Naive thymus-derived CD4-positive, alpha-beta T cell (primary cell): Measurements from ENCODE around the gene SHISA8. TPM values are rescaled to one million over a fixed set of nuclear protein-coding genes. Genes with fewer than 3 reads are reported as not detected.

Experiments
- ATAC-seq: fragments of 150-1000 bp; cut with Tn5 transposase; 2 replicates; pipeline ENCODE4 v1.10.0; 2021; ENCODE audit warnings: mild to moderate bottlenecking, moderate library complexity
- CTCF ChIA-PET: fragments of 350-600 bp; sonication (Branson Sonifier 250); formaldehyde crosslinking; loops from one replicate; lab custom pipeline; 2021; ENCODE audit warnings: antibody characterized with exemption; lab: Charles Lee
- POLR2A ChIA-PET: fragments of 350-600 bp; sonication (Branson Sonifier 250); formaldehyde crosslinking; loops from one replicate; lab custom pipeline; 2021; ENCODE audit warnings: antibody characterized with exemption, inconsistent platforms; lab: Charles Lee
- DNase-seq, 9 donors: peaks; one replicate each; pipeline versions ENCODE4 v3.0.0 to v3.0.0-alpha.2; 2020 to 2022; ENCODE audit warnings: mixed read lengths in 1 of 9
- H3K27ac ChIP-seq: one replicate; pipeline ENCODE4 v1.7.0; 2013; ENCODE audit warnings: mild to moderate bottlenecking, low read depth, low read length, moderate library complexity
- H3K27me3 ChIP-seq, 2 donors: one replicate each; pipeline ENCODE4 v1.7.0; 2013; ENCODE audit warnings: low read length in 2 of 2, mild to moderate bottlenecking in 2 of 2, moderate library complexity in 2 of 2; ENCODE audit not compliant: control insufficient read depth in 2 of 2, insufficient read depth in 2 of 2
- H3K36me3 ChIP-seq, 3 experiments: 1 replicate in 2 of 3; 2 replicates in 1 of 3; pipeline ENCODE4 v1.7.0; 2013; ENCODE audit warnings: low read length in 3 of 3, mild to moderate bottlenecking in 3 of 3, moderate library complexity in 1 of 3; ENCODE audit not compliant: insufficient read depth in 3 of 3, control insufficient read depth in 2 of 3
- H3K4me1 ChIP-seq, 2 donors: one replicate each; pipeline ENCODE4 v1.7.0; 2013; ENCODE audit warnings: low read length in 2 of 2, mild to moderate bottlenecking in 2 of 2, moderate library complexity in 1 of 2; ENCODE audit not compliant: control insufficient read depth in 2 of 2, insufficient read depth in 2 of 2
- H3K4me3 ChIP-seq: 2 replicates; pipeline ENCODE4 v1.7.0; 2013; ENCODE audit warnings: mild to moderate bottlenecking, low read length
- H3K9me3 ChIP-seq, 3 experiments: 1 replicate in 2 of 3; 2 replicates in 1 of 3; pipeline ENCODE4 v1.7.0; 2013; ENCODE audit warnings: low read length in 3 of 3; ENCODE audit not compliant: control insufficient read depth in 2 of 3
- H3K27ac Mint-ChIP-seq, 9 donors: one replicate each; pipeline ENCODE4 v1.8.0; 2020 to 2022; ENCODE audit warnings: mixed read lengths in 9 of 9, mild to moderate bottlenecking in 8 of 9, moderate library complexity in 5 of 9, inconsistent platforms in 2 of 9
- H3K27me3 Mint-ChIP-seq, 5 donors: one replicate each; pipeline ENCODE4 v1.8.0; 2021 to 2022; ENCODE audit warnings: mixed read lengths in 5 of 5, mild to moderate bottlenecking in 1 of 5
- H3K36me3 Mint-ChIP-seq, 5 donors: one replicate each; pipeline ENCODE4 v1.8.0; 2020 to 2022; ENCODE audit warnings: mixed read lengths in 5 of 5, mild to moderate bottlenecking in 3 of 5, inconsistent platforms in 1 of 5
- H3K4me1 Mint-ChIP-seq, 7 donors: one replicate each; pipeline ENCODE4 v1.8.0; 2020 to 2022; ENCODE audit warnings: mixed read lengths in 7 of 7, mild to moderate bottlenecking in 3 of 7, inconsistent platforms in 1 of 7
- H3K4me3 Mint-ChIP-seq, 10 donors: one replicate each; pipeline ENCODE4 v1.8.0; 2020 to 2022; ENCODE audit warnings: mild to moderate bottlenecking in 10 of 10, mixed read lengths in 10 of 10, moderate library complexity in 6 of 10, inconsistent platforms in 2 of 10
- H3K9me3 Mint-ChIP-seq, 11 donors: one replicate each; pipeline ENCODE4 v1.8.0; 2020 to 2022; ENCODE audit warnings: mixed read lengths in 11 of 11, mild to moderate bottlenecking in 4 of 11, inconsistent platforms in 1 of 11, moderate library complexity in 1 of 11
- intact Hi-C, 2 donors: fragments of 100-400 bp; cut with micrococcal nuclease; formaldehyde crosslinking; loops; one replicate each; pipeline ENCODE4 v1.15.1; 2023
- polyA plus RNA-seq, 2 donors: library from polyadenylated mRNA; unstranded; fragments of 300-500 nt; fragmentation: Illumina TruSeq; gene quantifications; one replicate each; pipeline ENCODE4 v1.2.3, GENCODE V29; 2021
- total RNA-seq, 6 experiments: library from RNA in 5 of 6; stranded (reverse) in 5 of 6; gene quantifications; 1 replicate in 5 of 6; 2 replicates in 1 of 6; pipeline ENCODE4 v1.2.3 and lab custom pipeline; 2021 to 2026

Gene SHISA8
- total and polyA plus RNA-seq, 7 experiments from 2014 or later: 0.34 to 0.58 (median 0.54) TPM; not detected in 4

GRCh38 chr22:41908411-41909309 lies 6.2 kb downstream of the SHISA8 start:
- Histone ChIP-seq H3K4me3 (no peak overlapping the region), H3K4me1 (peaks cover 14 to 19% of the 10 kb centered on the region in 2 donors), H3K27me3 (peaks cover 7 to 17% of the 10 kb centered on the region in 2 donors), H3K9me3 (no peaks in the 10 kb centered on the region), H3K36me3 (peaks cover 0 to 23% (median 0%) of the 10 kb centered on the region in 3 experiments), H3K27ac (no peak overlapping the region)
- ChIA-PET CTCF (interaction anchor here (0.6 kb wide), 1 partner anchor 531 kb away, joined by 3 read pairs; no protein-coding TSS in a partner anchor), POLR2A (interaction anchor here (0.7 to 1.4 kb wide), 5 partner anchors 16 to 76 kb away, joined by 3 to 6 read pairs (median 4); partner anchors contain the start of genes SREBF2 and TNFRSF13C)
- peak; percentile 25 for ATAC-seq
- Mint-ChIP-seq H3K27me3 (peaks cover 25 to 39% (median 26%) of the 10 kb centered on the region in 5 donors), H3K36me3 (peaks cover 0 to 10% (median 0%) of the 10 kb centered on the region in 5 donors), H3K27ac (peak overlapping the region in 7 of 9 donors; percentile 4 to 74 (median 58)), H3K4me1 (peaks cover 4 to 27% (median 25%) of the 10 kb centered on the region in 7 donors), H3K4me3 (peak overlapping the region; percentile 41 to 83 (median 68)), H3K9me3 (no peaks in the 10 kb centered on the region)
- intact Hi-C loops: loop anchor here in 1 of 2 donors (5.0 kb wide), 1 partner anchor 36 kb away; no protein-coding TSS in a partner anchor
- DNase-seq: peak in 1 of 9 donors; percentile 26

GRCh38 chr22:41907436-41908401 lies 7.2 kb downstream of the SHISA8 start:
- H3K27me3 ChIP-seq: peaks cover 4 to 10% of the 10 kb centered on the region in 2 donors
- H3K9me3 Mint-ChIP-seq: no peaks in the 10 kb centered on the region
- ChIA-PET CTCF (interaction anchor here (0.6 to 1.6 kb wide), 3 partner anchors 26 to 530 kb away, joined by 3 to 5 read pairs (median 3); no protein-coding TSS in a partner anchor), POLR2A (interaction anchor here (0.9 to 1.3 kb wide), 3 partner anchors 17 to 75 kb away, joined by 3 to 5 read pairs (median 4); partner anchors contain the start of gene SREBF2)
- peaks cover 14 to 19% of the 10 kb centered on the region in 2 donors for H3K4me1 ChIP-seq
- H3K4me3 ChIP-seq: no peak overlapping the region
- no peak overlapping the region for H3K27ac ChIP-seq
- intact Hi-C loops: loop anchor here (1.0 to 5.0 kb wide), 2 partner anchors 34 to 35 kb away; no protein-coding TSS in a partner anchor
- peaks cover 17 to 31% (median 19%) of the 10 kb centered on the region in 5 donors for H3K27me3 Mint-ChIP-seq
- H3K4me3 Mint-ChIP-seq: peak overlapping the region in 3 of 10 donors; percentile 58 to 83 (median 79)
- no peaks in the 10 kb centered on the region for H3K9me3 ChIP-seq
- DNase-seq (no peak), ATAC-seq (no peak)
- H3K4me1 Mint-ChIP-seq: peaks cover 4 to 26% (median 25%) of the 10 kb centered on the region in 7 donors
- H3K36me3 Mint-ChIP-seq: peaks cover 0 to 12% (median 0%) of the 10 kb centered on the region in 5 donors
- H3K27ac Mint-ChIP-seq: peak overlapping the region in 4 of 9 donors; percentile 9 to 63 (median 45)
- peaks cover 0 to 31% (median 0%) of the 10 kb centered on the region in 3 experiments for H3K36me3 ChIP-seq

- Mint-ChIP-seq H3K9me3 (no peaks in the 10 kb centered on the region), H3K27ac (no peak overlapping the region), H3K4me3 (no peak overlapping the region), H3K36me3 (peaks cover 0 to 12% (median 0%) of the 10 kb centered on the region in 5 donors), H3K4me1 (peaks cover 4 to 26% (median 23%) of the 10 kb centered on the region in 7 donors), H3K27me3 (peaks cover 11 to 22% (median 12%) of the 10 kb centered on the region in 5 donors)
- intact Hi-C loops: loop anchor here (1.0 to 5.0 kb wide), 2 partner anchors 34 to 35 kb away; no protein-coding TSS in a partner anchor
- no peaks in the 10 kb centered on the region for H3K9me3 ChIP-seq
- H3K27me3 ChIP-seq: peaks cover 0 to 6% of the 10 kb centered on the region in 2 donors
- H3K4me3 ChIP-seq: no peak overlapping the region
- H3K4me1 ChIP-seq: peaks cover 14 to 19% of the 10 kb centered on the region in 2 donors
- no peak for DNase-seq
- ChIA-PET CTCF (interaction anchor here (0.6 to 1.6 kb wide), 3 partner anchors 34 to 209 kb away, joined by 5 read pairs; no protein-coding TSS in a partner anchor), POLR2A (no interaction called here)
- ATAC-seq: no peak
- H3K36me3 ChIP-seq: peaks cover 0 to 38% (median 0%) of the 10 kb centered on the region in 3 experiments
- no peak overlapping the region for H3K27ac ChIP-seq
These were observed 8.1 kb downstream of the SHISA8 start for GRCh38 chr22:41906822-41907221.

- Histone ChIP-seq H3K27me3 (no peaks in the 10 kb centered on the region), H3K9me3 (no peaks in the 10 kb centered on the region), H3K36me3 (peaks cover 0 to 46% (median 0%) of the 10 kb centered on the region in 3 experiments), H3K4me1 (peaks cover 14 to 19% of the 10 kb centered on the region in 2 donors), H3K4me3 (no peak overlapping the region), H3K27ac (no peak overlapping the region)
- no peak overlapping the region for H3K4me3 Mint-ChIP-seq
- ChIA-PET CTCF (interaction anchor here (0.5 to 1.5 kb wide), 2 partner anchors 106 to 208 kb away, joined by 4 to 5 read pairs; no protein-coding TSS in a partner anchor), POLR2A (interaction anchor here (0.9 to 1.2 kb wide), 2 partner anchors 20 to 160 kb away, joined by 3 read pairs; no protein-coding TSS in a partner anchor)
- intact Hi-C loops: loop anchor here in 1 of 2 donors (5.0 kb wide), 1 partner anchor 33 kb away; no protein-coding TSS in a partner anchor
- peaks cover 4 to 21% (median 18%) of the 10 kb centered on the region in 7 donors for H3K4me1 Mint-ChIP-seq
- DNase-seq: no peak
- H3K27ac Mint-ChIP-seq: peak overlapping the region in 2 of 9 donors; percentile 9 to 83
- ATAC-seq: no peak
- H3K27me3 Mint-ChIP-seq: peaks cover 4 to 14% (median 5%) of the 10 kb centered on the region in 5 donors
- H3K9me3 Mint-ChIP-seq: no peaks in the 10 kb centered on the region
- peaks cover 0 to 12% (median 0%) of the 10 kb centered on the region in 5 donors for H3K36me3 Mint-ChIP-seq
These were observed 9.3 kb downstream of the SHISA8 start for GRCh38 chr22:41905411-41906202.
